Amniotic stem cell (primary cell): ENCODE data around the gene TMEM69.
"Not testable (repeated sequence)": the region's sequence is repeated elsewhere in the genome, so short reads cannot be mapped to it uniquely, and the experiment has no call there.

Experiments
- DNase-seq: peaks from one replicate; lab custom pipeline; 2025; lab: John Stamatoyannopoulos, UW

Gene TMEM69

DNA sequence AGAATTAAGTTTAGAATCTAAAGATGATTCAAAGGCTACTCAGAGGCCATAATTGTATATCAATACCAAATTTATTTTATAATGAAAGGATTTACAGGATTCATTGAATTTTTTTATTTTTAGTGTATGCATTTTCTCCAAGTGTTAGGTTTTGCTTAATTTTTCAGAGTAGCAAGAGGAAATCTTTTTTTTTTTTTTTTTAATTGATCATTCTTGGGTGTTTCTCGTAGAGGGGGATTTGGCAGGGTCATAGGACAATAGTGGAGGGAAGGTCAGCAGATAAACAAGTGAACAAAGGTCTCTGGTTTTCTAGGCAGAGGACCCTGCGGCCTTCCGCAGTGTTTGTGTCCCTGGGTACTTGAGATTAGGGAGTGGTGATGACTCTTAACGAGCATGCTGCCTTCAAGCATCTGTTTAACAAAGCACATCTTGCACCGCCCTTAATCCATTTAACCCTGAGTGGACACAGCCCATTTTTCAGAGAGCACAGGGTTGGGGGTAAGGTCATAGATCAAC lies 51.7 kb downstream of the TMEM69 start:
- not testable (repeated sequence) for DNase-seq
